ENCODE data around the gene ACER3.

DNA sequence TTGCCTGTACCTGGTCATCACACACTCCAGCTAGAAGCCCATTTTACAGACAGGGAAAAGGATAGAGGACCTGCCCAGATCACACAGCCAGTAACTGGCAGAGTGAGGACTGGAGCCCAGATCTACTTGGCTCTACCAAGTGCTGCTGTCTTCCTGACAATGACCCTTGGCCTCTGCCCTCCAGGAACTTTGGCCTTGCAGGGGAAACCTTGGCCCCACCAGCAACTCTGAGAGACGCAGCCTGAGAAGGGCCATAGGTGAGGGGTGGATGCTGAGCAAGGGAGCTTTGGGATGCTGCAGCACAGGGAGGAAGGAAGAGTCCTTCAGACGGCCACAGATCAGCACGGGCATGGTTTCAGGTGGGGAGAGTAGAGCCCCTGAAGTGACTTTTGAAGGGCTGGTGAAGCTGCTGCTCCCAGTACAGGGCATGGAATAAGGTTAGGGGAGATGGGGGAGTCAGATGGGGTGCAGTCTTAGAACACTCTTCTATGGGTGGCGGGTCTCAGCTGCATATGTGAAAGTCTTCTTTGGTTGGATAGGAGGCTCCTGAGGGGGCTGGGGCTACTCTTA is 204.0 kb downstream of the ACER3 start:
- TF ChIP-seq, protein P1, sequence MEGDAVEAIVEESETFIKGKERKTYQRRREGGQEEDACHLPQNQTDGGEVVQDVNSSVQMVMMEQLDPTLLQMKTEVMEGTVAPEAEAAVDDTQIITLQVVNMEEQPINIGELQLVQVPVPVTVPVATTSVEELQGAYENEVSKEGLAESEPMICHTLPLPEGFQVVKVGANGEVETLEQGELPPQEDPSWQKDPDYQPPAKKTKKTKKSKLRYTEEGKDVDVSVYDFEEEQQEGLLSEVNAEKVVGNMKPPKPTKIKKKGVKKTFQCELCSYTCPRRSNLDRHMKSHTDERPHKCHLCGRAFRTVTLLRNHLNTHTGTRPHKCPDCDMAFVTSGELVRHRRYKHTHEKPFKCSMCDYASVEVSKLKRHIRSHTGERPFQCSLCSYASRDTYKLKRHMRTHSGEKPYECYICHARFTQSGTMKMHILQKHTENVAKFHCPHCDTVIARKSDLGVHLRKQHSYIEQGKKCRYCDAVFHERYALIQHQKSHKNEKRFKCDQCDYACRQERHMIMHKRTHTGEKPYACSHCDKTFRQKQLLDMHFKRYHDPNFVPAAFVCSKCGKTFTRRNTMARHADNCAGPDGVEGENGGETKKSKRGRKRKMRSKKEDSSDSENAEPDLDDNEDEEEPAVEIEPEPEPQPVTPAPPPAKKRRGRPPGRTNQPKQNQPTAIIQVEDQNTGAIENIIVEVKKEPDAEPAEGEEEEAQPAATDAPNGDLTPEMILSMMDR (IDR thresholded peaks at IDR 0.05; ENCODE audit: insufficient read depth, low read depth, low read length) = no peak
- no peak for TF ChIP-seq EZH2 (IDR thresholded peaks at IDR 0.05; ENCODE audit: insufficient read depth, low read length)

All from astrocyte (in vitro differentiated cells and primary cell).